Hippocampal formation (tissue), 2 donors: Measurements from ENCODE around the gene TFDP2.

Experiments
- DNase-seq, 2 donors: peaks; one replicate each; lab custom pipeline; 2025; lab: John Stamatoyannopoulos, UW

TFDP2 gene

DNA sequence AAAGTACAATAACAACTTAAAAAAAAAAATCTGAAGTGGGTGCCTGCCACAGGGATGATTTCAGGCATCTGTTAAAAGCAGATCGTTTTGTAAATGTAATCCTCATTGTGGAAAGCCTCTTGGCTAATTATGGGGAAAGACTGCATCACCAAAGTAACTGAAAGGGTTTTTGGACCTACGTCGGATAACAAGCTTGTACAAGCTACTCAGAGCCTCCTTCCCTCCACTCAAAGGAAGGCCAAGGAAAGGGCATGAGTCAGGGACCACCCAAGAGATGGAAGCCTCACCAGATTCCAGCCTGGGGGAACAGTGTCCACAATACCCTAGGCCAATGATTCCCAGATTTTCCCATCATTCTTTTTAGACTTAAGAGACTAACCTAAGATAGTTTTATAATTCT lies 188.6 kb downstream of the TFDP2 start:
- DNase-seq: no peak

- DNase-seq: no peak
Observed at GRCh38 chr3:141959589-141960554, 189.5 kb downstream of the TFDP2 start.

DNA sequence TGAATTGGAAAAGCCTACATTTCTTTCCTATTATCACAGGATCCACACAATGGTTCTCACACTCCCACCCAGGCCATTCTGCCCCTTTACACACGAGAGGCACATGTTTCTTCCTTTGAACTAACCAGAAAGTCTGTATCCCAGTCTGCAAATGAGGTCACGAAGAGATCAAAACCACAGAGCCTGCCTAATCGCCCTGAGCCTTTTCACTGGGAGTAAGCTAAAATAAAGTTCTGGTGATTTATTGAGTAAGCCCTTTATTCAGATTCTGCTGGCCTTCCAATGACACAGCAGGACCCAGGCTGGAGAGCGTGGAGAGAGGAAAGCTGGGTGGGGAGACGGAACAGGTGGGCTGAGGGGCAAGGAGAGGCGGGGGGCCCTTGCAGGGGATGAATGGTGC lies 194.2 kb downstream of the TFDP2 start:
- no peak for DNase-seq

- no peak for DNase-seq
Observed at GRCh38 chr3:141952611-141953010, 196.7 kb downstream of the TFDP2 start.

- DNase-seq: no peak
Observed at GRCh38 chr3:141950572-141951493, 198.5 kb downstream of the TFDP2 start.

- DNase-seq: no peak
Observed at GRCh38 chr3:141949972-141950371, 199.4 kb downstream of the TFDP2 start.

GRCh38 chr3:141949399-141949798 lies 199.9 kb downstream of the TFDP2 start:
- DNase-seq: no peak

- no peak for DNase-seq
Observed at GRCh38 chr3:141945726-141946485, 203.4 kb downstream of the TFDP2 start.

- no peak for DNase-seq
Observed at GRCh38 chr3:141942006-141942405, 207.3 kb downstream of the TFDP2 start.

GRCh38 chr3:141941093-141941492 lies 208.3 kb downstream of the TFDP2 start:
- no peak for DNase-seq

GRCh38 chr3:141940194-141940776 lies 209.1 kb downstream of the TFDP2 start:
- peak in 1 of 2 donors; percentile 20 for DNase-seq

GRCh38 chr3:141939759-141940158 lies 209.6 kb downstream of the TFDP2 start:
- no peak for DNase-seq

DNA sequence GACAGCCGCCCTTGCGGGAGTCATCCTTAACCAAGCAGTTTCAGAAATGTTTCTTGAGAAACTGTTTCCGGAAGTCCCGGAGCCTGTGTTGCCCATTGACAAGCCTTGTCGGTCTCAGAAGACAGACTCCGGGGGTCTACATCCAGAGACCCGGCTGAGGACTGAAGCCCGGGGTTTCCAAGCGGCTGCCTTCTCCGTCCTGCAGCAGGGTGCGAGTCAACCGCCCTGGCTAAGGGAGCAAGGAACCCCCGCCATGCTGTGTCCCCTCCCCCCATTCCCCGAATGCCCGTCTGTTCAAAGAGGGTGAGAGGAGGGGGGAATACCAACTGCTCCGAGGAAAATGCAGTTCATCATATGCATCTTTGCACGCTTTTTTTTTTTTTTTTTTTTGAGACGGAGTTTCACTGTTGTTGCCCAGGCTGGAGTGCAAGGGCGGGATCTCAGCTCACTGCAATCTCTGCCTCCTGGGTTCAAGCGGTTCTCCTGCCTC lies 211.3 kb downstream of the TFDP2 start:
- no peak for DNase-seq

GRCh38 chr3:141934354-141934753 lies 215.0 kb downstream of the TFDP2 start:
- no peak for DNase-seq

GRCh38 chr3:141933421-141934300 lies 215.7 kb downstream of the TFDP2 start:
- DNase-seq: no peak

DNA sequence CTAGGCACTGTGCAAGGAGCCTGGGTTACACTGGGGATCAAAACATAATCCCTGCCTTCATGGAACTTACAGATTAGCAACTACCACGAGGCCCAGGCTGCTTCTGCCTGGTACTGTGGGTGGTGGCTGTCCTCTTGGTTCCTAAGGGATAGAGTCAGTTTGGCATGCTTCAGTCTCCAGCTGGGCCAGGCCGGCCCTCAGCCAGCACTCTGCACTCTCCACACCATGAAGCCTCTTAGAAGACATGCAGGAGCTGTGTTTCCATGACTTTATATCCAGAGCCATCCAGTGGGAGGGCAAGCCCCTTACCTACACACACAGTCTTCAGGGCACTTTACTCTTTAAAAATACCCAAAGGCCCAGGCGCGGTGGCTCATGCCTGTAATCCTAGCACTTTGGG lies 218.5 kb downstream of the TFDP2 start:
- no peak for DNase-seq

DNA sequence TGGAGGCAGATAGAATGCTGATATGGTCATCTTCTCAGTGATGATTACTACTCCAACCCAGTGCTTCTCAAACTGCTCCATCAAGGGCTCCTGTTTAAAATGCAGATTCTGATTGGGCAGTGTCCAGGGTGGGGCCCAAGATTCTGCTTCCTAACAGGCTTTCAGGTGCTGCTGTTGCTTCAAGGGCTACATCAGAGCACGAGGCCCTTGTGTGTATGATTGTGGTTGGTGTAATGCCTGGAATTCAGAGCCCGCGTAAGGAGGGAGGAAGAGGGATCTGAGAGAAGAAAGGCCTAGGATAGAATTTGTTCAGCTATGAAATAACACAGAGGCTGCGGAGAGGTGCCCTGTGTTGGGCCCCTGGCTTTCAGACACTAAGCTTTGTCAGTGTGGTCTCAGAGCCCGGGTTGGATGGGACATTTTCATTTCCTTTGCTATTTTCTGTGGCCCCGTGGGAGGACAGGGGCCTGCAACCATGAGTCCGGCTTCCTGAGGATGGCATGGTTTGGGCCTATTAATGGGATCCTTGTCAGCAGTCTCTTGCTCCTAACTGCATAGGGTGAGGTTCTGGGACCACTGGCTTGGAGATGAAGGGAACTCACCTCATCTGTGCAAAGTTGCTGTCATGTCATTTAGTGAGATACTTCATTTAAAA lies 219.9 kb downstream of the TFDP2 start:
- no peak for DNase-seq

GRCh38 chr3:141928631-141929270 lies 220.6 kb downstream of the TFDP2 start:
- no peak for DNase-seq

DNA sequence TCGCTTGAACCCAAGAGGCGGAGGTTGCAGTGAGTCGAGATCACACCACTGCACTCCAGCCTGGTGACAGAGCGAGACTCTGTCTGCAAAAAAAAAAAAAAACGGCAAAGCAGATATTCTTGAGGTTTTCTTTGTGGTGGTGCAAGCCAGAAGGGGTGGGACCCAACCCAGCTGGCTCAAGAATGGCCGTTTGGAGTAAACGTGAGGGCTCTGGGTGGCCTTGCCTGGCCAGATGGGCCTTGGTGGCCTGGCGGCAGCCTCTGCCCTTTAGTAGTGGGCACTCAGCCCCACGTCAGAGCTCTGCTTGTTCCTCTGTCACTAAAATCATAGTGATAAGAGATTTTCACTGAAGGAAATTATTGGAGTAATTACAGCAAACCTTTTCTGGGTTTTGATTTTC lies 222.4 kb downstream of the TFDP2 start:
- no peak for DNase-seq
